HG02852 (cell line): ENCODE measurements around the gene WSCD2.

Source experiments
- ATAC-seq: cut with Tn5 transposase; IDR thresholded peaks from one replicate; pipeline ENCODE4 v1.9.1; 2021; ENCODE audit warnings: mild to moderate bottlenecking, moderate library complexity; ENCODE audit not compliant: unreplicated experiment

The WSCD2 gene

GRCh38 chr12:108129017-108129812 is at the start of gene WSCD2:
TSS of gene WSCD2 (plus strand) at chr12:108129288. CDS start at chr12:108195833, 66,545 bp downstream.
- ATAC-seq = no peak

- ATAC-seq = no peak
Observed at GRCh38 chr12:108079721-108080120, 49.4 kb upstream of the WSCD2 start.

GRCh38 chr12:108080363-108080762 is 48.7 kb upstream of the WSCD2 start:
- ATAC-seq = no peak

- no peak for ATAC-seq
Observed at GRCh38 chr12:108082485-108082884, 46.6 kb upstream of the WSCD2 start.

GRCh38 chr12:108087900-108088299 is 41.2 kb upstream of the WSCD2 start:
- ATAC-seq = no peak

- no peak for ATAC-seq
Observed at GRCh38 chr12:108090107-108090899, 38.8 kb upstream of the WSCD2 start.

GRCh38 chr12:108090932-108091678 is 38.0 kb upstream of the WSCD2 start:
- ATAC-seq = no peak

GRCh38 chr12:108091679-108092051 is 37.4 kb upstream of the WSCD2 start:
- ATAC-seq = no peak

- ATAC-seq = no peak
Observed at GRCh38 chr12:108093209-108093608, 35.9 kb upstream of the WSCD2 start.

GRCh38 chr12:108094056-108094649 is 34.9 kb upstream of the WSCD2 start:
- ATAC-seq = no peak

GRCh38 chr12:108097160-108097911 is 31.8 kb upstream of the WSCD2 start:
- no peak for ATAC-seq

GRCh38 chr12:108098374-108098773 is 30.7 kb upstream of the WSCD2 start:
- ATAC-seq = no peak

- ATAC-seq = no peak
Observed at GRCh38 chr12:108099073-108099472, 30.0 kb upstream of the WSCD2 start.

- no peak for ATAC-seq
Observed at GRCh38 chr12:108099778-108100489, 29.2 kb upstream of the WSCD2 start.

- ATAC-seq = no peak
Observed at GRCh38 chr12:108101605-108102175, 27.4 kb upstream of the WSCD2 start.

GRCh38 chr12:108102363-108102762 is 26.7 kb upstream of the WSCD2 start:
- no peak for ATAC-seq

GRCh38 chr12:108103087-108103486 is 26.0 kb upstream of the WSCD2 start:
- ATAC-seq = no peak

- no peak for ATAC-seq
Observed at GRCh38 chr12:108103517-108103916, 25.6 kb upstream of the WSCD2 start.

GRCh38 chr12:108104657-108105056 is 24.4 kb upstream of the WSCD2 start:
- no peak for ATAC-seq
